ENCODE results near the gene NEU2. TPM values are rescaled to one million over a fixed set of nuclear protein-coding genes. Genes with fewer than 3 reads are reported as not detected.

The NEU2 gene
- total RNA-seq, 4 donors from 2014 or later = not detected

DNA sequence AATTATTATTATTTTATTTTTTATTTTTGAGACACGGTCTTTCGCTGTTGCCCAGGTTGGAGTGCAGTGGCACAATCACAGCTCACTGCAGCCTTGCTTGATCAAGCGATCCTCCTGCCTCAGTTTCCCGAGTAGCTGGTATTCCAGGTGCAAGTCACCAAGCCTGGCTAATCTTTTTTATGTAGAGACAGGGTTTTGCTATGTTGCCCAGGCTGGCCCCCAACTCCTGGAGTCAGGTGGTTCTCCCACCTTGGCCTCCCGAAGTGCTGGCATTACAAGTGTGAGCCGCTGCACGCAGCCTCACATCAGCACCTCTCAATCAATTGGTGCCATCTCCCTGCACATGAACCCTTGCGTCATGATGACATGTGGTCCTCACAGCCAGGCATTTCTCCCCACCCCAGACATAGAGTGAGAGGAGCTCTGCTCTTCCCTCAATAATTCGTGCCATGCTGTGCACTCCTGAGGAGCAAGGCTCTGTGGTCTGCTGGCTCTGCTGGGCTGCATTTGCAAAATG lies 33.5 kb downstream of the NEU2 start:
- Histone ChIP-seq H3K36me3 (no peaks in the 10 kb centered on the region), H3K4me3 (no peak overlapping the region), H3K4me1 (no peaks in the 10 kb centered on the region), H3K9me3 (no peaks in the 10 kb centered on the region), H3K27me3 (no peaks in the 10 kb centered on the region), H3K27ac (no peak overlapping the region)
- TF ChIP-seq POLR2A (IDR thresholded peaks at IDR 0.05) (no peak), CTCF (IDR thresholded peaks at IDR 0.05) (no peak)
- intact Hi-C loops (cut with DNase I; ENCODE audit: low total_unique reads) = no loop called here
- DNase-seq = no peak

GRCh38 chr2:233068762-233069418 lies 36.4 kb downstream of the NEU2 start:
- Histone ChIP-seq H3K9me3 (no peaks in the 10 kb centered on the region), H3K36me3 (no peaks in the 10 kb centered on the region), H3K27me3 (no peaks in the 10 kb centered on the region), H3K4me1 (no peaks in the 10 kb centered on the region), H3K4me3 (no peak overlapping the region), H3K27ac (no peak overlapping the region)
- DNase-seq = no peak
- intact Hi-C loops (cut with DNase I; ENCODE audit: low total_unique reads) = no loop called here
- no peak for TF ChIP-seq POLR2A (IDR thresholded peaks at IDR 0.05)
- no peak for TF ChIP-seq CTCF (IDR thresholded peaks at IDR 0.05)

GRCh38 chr2:233072838-233073237 lies 40.4 kb downstream of the NEU2 start:
- no peak for TF ChIP-seq CTCF (IDR thresholded peaks at IDR 0.05)
- no peak for TF ChIP-seq POLR2A (IDR thresholded peaks at IDR 0.05)
- peak in 1 of 2 donors; percentile 3 for DNase-seq

GRCh38 chr2:233074106-233074505 lies 41.6 kb downstream of the NEU2 start:
- TF ChIP-seq CTCF (IDR thresholded peaks at IDR 0.05) = no peak
- TF ChIP-seq POLR2A (IDR thresholded peaks at IDR 0.05) = no peak
- Histone ChIP-seq H3K4me1 (no peaks in the 10 kb centered on the region), H3K27ac (no peak overlapping the region), H3K9me3 (no peaks in the 10 kb centered on the region), H3K36me3 (no peaks in the 10 kb centered on the region), H3K4me3 (no peak overlapping the region), H3K27me3 (no peaks in the 10 kb centered on the region)
- no peak for DNase-seq
- intact Hi-C loops (cut with DNase I; ENCODE audit: low total_unique reads) = no loop called here

More at GRCh38 chr2:233072838-233073237, 40.4 kb downstream of the NEU2 start:
- H3K4me1 ChIP-seq = no peaks in the 10 kb centered on the region
- no peaks in the 10 kb centered on the region for H3K9me3 ChIP-seq
- H3K4me3 ChIP-seq = no peak overlapping the region
- H3K36me3 ChIP-seq = no peaks in the 10 kb centered on the region
- no peak overlapping the region for H3K27ac ChIP-seq
- H3K27me3 ChIP-seq = no peaks in the 10 kb centered on the region
- intact Hi-C loops (cut with DNase I; ENCODE audit: low total_unique reads) = no loop called here

GRCh38 chr2:233075141-233075965 lies 42.9 kb downstream of the NEU2 start:
- peak overlapping the region in 1 of 2 donors; percentile 27 for H3K27ac ChIP-seq
- no peaks in the 10 kb centered on the region for H3K36me3 ChIP-seq
- intact Hi-C loops (cut with DNase I; ENCODE audit: low total_unique reads) = no loop called here
- H3K27me3 ChIP-seq = no peaks in the 10 kb centered on the region
- H3K4me1 ChIP-seq = no peaks in the 10 kb centered on the region
- H3K4me3 ChIP-seq = no peak overlapping the region
- H3K9me3 ChIP-seq = no peaks in the 10 kb centered on the region
- DNase-seq = peak in 1 of 2 donors; percentile 0
- no peak for TF ChIP-seq POLR2A (IDR thresholded peaks at IDR 0.05)
- no peak for TF ChIP-seq CTCF (IDR thresholded peaks at IDR 0.05)

All from uterus (tissue), 4 donors.